K562 (cell line): Measurements from ENCODE around the gene CAMK2N1. TPM values are rescaled to one million over a fixed set of nuclear protein-coding genes. Genes with fewer than 3 reads are reported as not detected.

ENCODE experiments used
- ATAC-seq: fragments of 200-7000 bp; cut with Tn5 transposase; 3 replicates; pipeline ENCODE4 v1.9.1; 2020; ENCODE audit warnings: moderate library complexity
- BruUV-seq: library from RNA; stranded (reverse); fragments of 400-500 nt; replicated peaks from 2 replicates; lab custom pipeline; 2021; lab: Mats Ljungman, UMichigan
- CTCF ChIA-PET: fragments of 300-600 bp; formaldehyde crosslinking; extraction: SDS; loops from one replicate; lab custom pipeline; 2021; ENCODE audit warnings: low intra/inter-chr PET ratio; lab: Yijun Ruan, JAX
- POLR2A ChIA-PET: fragments of 300-600, 350-650 bp; sonication (Branson Sonifier 250); formaldehyde crosslinking; extraction: SDS; loops from one replicate; lab custom pipeline; 2021; ENCODE audit warnings: antibody characterized with exemption, inconsistent platforms; lab: Yijun Ruan, JAX
- DNase-seq, 4 experiments: peaks; one replicate each; pipeline versions ENCODE4 v3.0.0 to v3.0.0-alpha.2; 2011 to 2018; ENCODE audit warnings: low spot score in 3 of 4, mixed read lengths in 3 of 4; ENCODE audit errors: extremely low read depth in 1 of 4
- FAIRE-seq: peaks from 2 replicates; lab custom pipeline; 2011; peaks lifted over from hg19 to GRCh38; lab: Jason Lieb, UNC
- H2AFZ ChIP-seq: 2 replicates; pipeline ENCODE4 v1.6.0; 2011; ENCODE audit warnings: low read depth, low read length, control low read depth, inconsistent platforms
- H3K27ac ChIP-seq: fragments of 200-600 bp; 3 replicates; pipeline ENCODE4 v1.8.0; 2011; ENCODE audit warnings: low read depth, mild to moderate bottlenecking, control low read depth, inconsistent platforms, low read length, moderate library complexity, mixed read lengths; ENCODE audit errors: extremely low read depth
- H3K27me3 ChIP-seq, 2 experiments: fragments of 300-600 bp in 1 of 2; 2 replicates in 1 of 2; 3 replicates in 1 of 2; pipeline versions ENCODE4 v1.6.0 to v1.8.0; 2011; ENCODE audit warnings: inconsistent platforms in 2 of 2, low read length in 2 of 2, mild to moderate bottlenecking in 1 of 2, mixed read lengths in 1 of 2, moderate library complexity in 1 of 2; ENCODE audit not compliant: control insufficient read depth in 2 of 2, insufficient read depth in 2 of 2
- H3K36me3 ChIP-seq: fragments of 300-600 bp; 3 replicates; pipeline ENCODE4 v1.8.0; 2011; ENCODE audit warnings: mild to moderate bottlenecking, low read length, inconsistent platforms; ENCODE audit not compliant: control insufficient read depth, insufficient read depth
- H3K4me1 ChIP-seq, 2 experiments: fragments of 200-600 bp in 1 of 2; replicated peaks in 1 of 2; 2 replicates in 1 of 2; 3 replicates in 1 of 2; pipeline versions ENCODE4 v1.5.1 to v1.8.0; 2011; ENCODE audit warnings: inconsistent platforms in 2 of 2, low read length in 2 of 2, mild to moderate bottlenecking in 1 of 2, mixed read lengths in 1 of 2, moderate library complexity in 1 of 2; ENCODE audit not compliant: control insufficient read depth in 2 of 2, insufficient read depth in 2 of 2
- H3K4me2 ChIP-seq: 2 replicates; pipeline ENCODE4 v1.6.1; 2011; ENCODE audit warnings: low read length, control low read depth, inconsistent platforms, mixed read lengths; ENCODE audit not compliant: insufficient read depth
- H3K4me3 ChIP-seq: fragments of 200-600 bp; sonication (generic), shearing (Covaris generic); 2 replicates; pipeline ENCODE4 v1.5.1; 2016; ENCODE audit warnings: control low read depth, inconsistent platforms
- H3K79me2 ChIP-seq: fragments of 200-600 bp; 3 replicates; pipeline ENCODE4 v1.8.0; 2011; ENCODE audit warnings: low read length, inconsistent platforms; ENCODE audit not compliant: control insufficient read depth, insufficient read depth
- H3K9ac ChIP-seq, 2 experiments: 2 replicates each; pipeline versions ENCODE4 v1.6.0 to v1.6.1; 2011; ENCODE audit warnings: low read depth in 2 of 2, low read length in 2 of 2, control low read depth in 1 of 2, inconsistent platforms in 1 of 2, mild to moderate bottlenecking in 1 of 2, mixed read lengths in 1 of 2; ENCODE audit not compliant: insufficient read depth in 1 of 2
- H3K9me1 ChIP-seq: one replicate; pipeline ENCODE4 v1.6.0; 2011; ENCODE audit warnings: inconsistent platforms, mild to moderate bottlenecking, low read length, moderate library complexity; ENCODE audit not compliant: control insufficient read depth, insufficient read depth
- H3K9me3 ChIP-seq: replicated peaks from 2 replicates; pipeline ENCODE4 v1.5.1; 2011; ENCODE audit warnings: low read depth, low read length, inconsistent platforms; ENCODE audit not compliant: control insufficient read depth, insufficient read depth
- H4K20me1 ChIP-seq: replicated peaks from 2 replicates; pipeline ENCODE4 v1.6.1; 2011; ENCODE audit warnings: low read length, inconsistent platforms, mixed read lengths; ENCODE audit not compliant: control insufficient read depth, insufficient read depth
- DMBX1 ChIP-seq: fragments of 250-450 bp; sonication (Bioruptor Pico); IDR thresholded peaks from 2 replicates; pipeline ENCODE4 v1.8.0; 2022; ENCODE audit warnings: inconsistent platforms, mild to moderate bottlenecking, moderate library complexity, borderline replicate concordance
- GATAD2A ChIP-seq: fragments of 450-650 bp; IDR thresholded peaks from 2 replicates; pipeline ENCODE4 v1.6.1; 2017
- NCOR1 ChIP-seq: fragments of 450-650 bp; IDR thresholded peaks from 2 replicates; pipeline ENCODE4 v1.6.1; 2016; ENCODE audit warnings: mild to moderate bottlenecking, moderate library complexity
- NFE2 ChIP-seq: IDR thresholded peaks from 2 replicates; pipeline ENCODE4 v1.6.1; 2014; ENCODE audit warnings: antibody characterized with exemption, low read depth
- RBFOX2 ChIP-seq: fragments of 200-400 bp; formaldehyde crosslinking; IDR thresholded peaks from 2 replicates; pipeline ENCODE4 v1.6.1; 2017; ENCODE audit warnings: low read depth, mild to moderate bottlenecking, low read length, moderate library complexity
- SMAD2 ChIP-seq: fragments of 150-350 bp; IDR thresholded peaks from 2 replicates; pipeline ENCODE4 v1.6.1; 2014; ENCODE audit warnings: low read depth, mild to moderate bottlenecking, low read length
- SUPT5H ChIP-seq: fragments of 450-650 bp; IDR thresholded peaks from 2 replicates; pipeline ENCODE4 v1.6.1; 2016
- ZKSCAN1 ChIP-seq: fragments of 150-350 bp; IDR thresholded peaks from 2 replicates; pipeline ENCODE4 v1.6.1; 2016; ENCODE audit warnings: low read depth, low read length
- ZNF318 ChIP-seq, 2 experiments: fragments of 450-650 bp; IDR thresholded peaks; 2 replicates each; pipeline ENCODE4 v1.6.1; 2016; ENCODE audit warnings: mild to moderate bottlenecking in 2 of 2, borderline replicate concordance in 1 of 2, low read depth in 1 of 2, moderate library complexity in 1 of 2
- ZNF384 ChIP-seq: IDR thresholded peaks from 2 replicates; pipeline ENCODE4 v1.6.1; 2012; ENCODE audit warnings: low read depth, low read length, improper control_type of control experiment
- WGBS: fragments of 100-300 bp; shearing (Covaris generic); methylation state at CpG from one replicate; pipeline ENCODE4 v1.1.6; 2016; ENCODE audit warnings: low coverage, mixed read lengths; ENCODE audit not compliant: insufficient coverage; ENCODE audit errors: missing lambda C conversion rate; 5-methylcytosine and 5-hydroxymethylcytosine counted together
- in situ Hi-C: fragments of 300-500 bp; cut with MboI; formaldehyde crosslinking; loops from 4 replicates; pipeline ENCODE4 v1.15.0; 2018; ENCODE audit warnings: inconsistent platforms, mixed read lengths
- intact Hi-C: fragments of 100-400 bp; cut with micrococcal nuclease; formaldehyde crosslinking; loops from 2 replicates; pipeline ENCODE4 v1.14.2; 2022
- polyA plus RNA-seq, 8 experiments: library from polyadenylated mRNA; depleted of rRNA in 4 of 8; stranded (reverse) in 5 of 8; unstranded in 3 of 8; fragments of >200 nt; fragmentation: Nextera tagmentation in 2 of 8; fragmentation: Illumina TruSeq in 1 of 8; extraction: Ambion mirVana in 2 of 8; extraction: Trizol in 1 of 8; gene quantifications; 2 replicates each; pipeline versions ENCODE4 v1.2.1 to v1.2.3, GENCODE V29; 2011 to 2014; ENCODE audit warnings: inconsistent platforms in 1 of 8, missing spikeins in 1 of 8
- total RNA-seq, 7 experiments: library from RNA; depleted of rRNA in 6 of 7; stranded (reverse); fragments of >200 nt in 6 of 7; fragmentation: Illumina TruSeq in 2 of 7; extraction: Trizol in 2 of 7; gene quantifications; 2 replicates each; pipeline versions ENCODE4 v1.2.1 to v1.2.3, GENCODE V29; 2011 to 2021; ENCODE audit warnings: low replicate concordance in 1 of 7

The CAMK2N1 gene
- total and polyA plus RNA-seq, 9 of the 15 experiments (the other 6 are each of a cell fraction or from before 2014, with no cell fraction given) = 0.09 to 1.4 (median 0.34) TPM

- intact Hi-C loops (no loop called here), in situ Hi-C loops (loop anchor here (5.0 to 10.0 kb wide), 2 partner anchors 281 to 569 kb away; no protein-coding TSS in a partner anchor)
- 22% methylated on average over 8 of the region's 8 CpGs for WGBS
- no peak overlapping the region for H3K27ac ChIP-seq
- H2AFZ ChIP-seq = no peak overlapping the region
- DNase-seq = no peak
- no peak for ATAC-seq
- no peak overlapping the region for H3K4me2 ChIP-seq
- H3K9me3 ChIP-seq = no peaks in the 10 kb centered on the region
- H3K4me3 ChIP-seq = no peak overlapping the region
- H3K9ac ChIP-seq = no peak overlapping the region
- H3K4me1 ChIP-seq = peaks cover 0 to 3% of the 10 kb centered on the region in 2 experiments; a peak in 2 of 5 replicates
- no peaks in the 10 kb centered on the region for H3K9me1 ChIP-seq
- FAIRE-seq = peak; percentile 19
- BruUV-seq = no TSS peak
- H4K20me1 ChIP-seq = peaks cover 4% of the 10 kb centered on the region; the same call in 1 of the 2 replicates
- H3K79me2 ChIP-seq = no peaks in the 10 kb centered on the region
- ChIA-PET CTCF (no interaction called here), POLR2A (interaction anchor here (0.7 kb wide), 1 partner anchor 816 kb away, joined by 3 read pairs; no protein-coding TSS in a partner anchor)
- peaks cover 9 to 19% of the 10 kb centered on the region in 2 experiments; a peak in 3 of 5 replicates for H3K27me3 ChIP-seq
- H3K36me3 ChIP-seq = peaks cover 29% of the 10 kb centered on the region
- TF ChIP-seq SUPT5H (no peak), DMBX1 (no peak), SMAD2 (no peak), GATAD2A (no peak), NCOR1 (no peak), ZNF384 (no peak), NFE2 (no peak), ZKSCAN1 (no peak), ZNF318 (IDR thresholded peaks at IDR 0.05; ENCODE audit: borderline replicate concordance in 1 of 2, low read depth in 1 of 2) (no peak), RBFOX2 (no peak)
Measured at GRCh38 chr1:20496241-20496661, 10.2 kb upstream of the CAMK2N1 start.
